LNCaP clone FGC (cell line): Measurements from ENCODE around the gene METAP1.

Source experiments
- DNase-seq: peaks from one replicate; pipeline ENCODE4 v3.0.0-alpha.2; 2011; ENCODE audit warnings: low read depth
- H3K4me3 ChIP-seq: 2 replicates; pipeline ENCODE4 v1.5.1; 2011; ENCODE audit warnings: mild to moderate bottlenecking, low read depth, low read length, control low read depth
- TF ChIP-seq, protein P1 (sequence below): IDR thresholded peaks from 2 replicates; pipeline ENCODE4 v1.5.1; 2012; ENCODE audit warnings: mild to moderate bottlenecking; ENCODE audit not compliant: control insufficient read depth, insufficient read depth; ENCODE audit errors: extremely low read depth

Gene METAP1

DNA sequence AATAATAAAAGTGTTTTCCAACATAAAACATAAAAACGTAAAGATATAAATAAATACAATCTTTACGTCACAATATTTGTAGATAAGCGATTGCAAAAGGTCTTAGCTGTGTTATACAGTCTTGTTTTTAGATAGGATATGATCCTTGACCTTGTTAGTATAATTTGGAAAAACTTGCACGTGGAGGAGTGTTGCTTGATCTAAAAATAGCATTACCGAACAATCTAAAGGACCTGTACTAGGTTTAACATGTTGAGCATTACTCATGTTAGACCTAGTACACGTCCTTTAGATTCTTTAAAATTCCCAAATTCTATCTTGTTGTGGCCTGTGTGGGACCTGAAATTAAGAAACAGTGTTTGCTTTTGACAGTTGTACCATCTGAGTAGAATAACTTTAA is 1.6 kb downstream of the METAP1 start:
- no peak for DNase-seq
- H3K4me3 ChIP-seq, result no peak overlapping the region; the same call in 1 of the 2 replicates
- TF ChIP-seq, protein P1, sequence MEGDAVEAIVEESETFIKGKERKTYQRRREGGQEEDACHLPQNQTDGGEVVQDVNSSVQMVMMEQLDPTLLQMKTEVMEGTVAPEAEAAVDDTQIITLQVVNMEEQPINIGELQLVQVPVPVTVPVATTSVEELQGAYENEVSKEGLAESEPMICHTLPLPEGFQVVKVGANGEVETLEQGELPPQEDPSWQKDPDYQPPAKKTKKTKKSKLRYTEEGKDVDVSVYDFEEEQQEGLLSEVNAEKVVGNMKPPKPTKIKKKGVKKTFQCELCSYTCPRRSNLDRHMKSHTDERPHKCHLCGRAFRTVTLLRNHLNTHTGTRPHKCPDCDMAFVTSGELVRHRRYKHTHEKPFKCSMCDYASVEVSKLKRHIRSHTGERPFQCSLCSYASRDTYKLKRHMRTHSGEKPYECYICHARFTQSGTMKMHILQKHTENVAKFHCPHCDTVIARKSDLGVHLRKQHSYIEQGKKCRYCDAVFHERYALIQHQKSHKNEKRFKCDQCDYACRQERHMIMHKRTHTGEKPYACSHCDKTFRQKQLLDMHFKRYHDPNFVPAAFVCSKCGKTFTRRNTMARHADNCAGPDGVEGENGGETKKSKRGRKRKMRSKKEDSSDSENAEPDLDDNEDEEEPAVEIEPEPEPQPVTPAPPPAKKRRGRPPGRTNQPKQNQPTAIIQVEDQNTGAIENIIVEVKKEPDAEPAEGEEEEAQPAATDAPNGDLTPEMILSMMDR, result no peak

DNA sequence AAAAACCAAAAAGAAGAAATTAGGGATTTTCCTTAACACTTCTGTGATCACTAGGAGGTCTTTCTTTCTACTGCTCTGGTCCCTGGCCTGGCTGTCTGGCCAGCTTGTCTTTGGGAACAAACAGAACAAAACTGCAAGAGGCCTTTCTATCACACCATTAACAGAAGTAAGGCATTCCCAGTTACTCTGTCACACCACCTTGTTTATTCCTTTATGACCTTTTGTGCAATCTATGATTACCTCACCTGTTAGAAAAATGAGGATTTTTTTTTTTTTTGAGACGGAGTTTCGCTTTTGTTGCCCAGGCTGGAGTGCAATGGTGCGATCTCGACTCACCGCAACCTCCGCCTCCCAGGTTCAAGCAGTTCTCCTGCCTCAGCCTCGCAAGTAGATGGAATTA is 3.0 kb downstream of the METAP1 start:
- no peak for DNase-seq
- TF ChIP-seq, protein P1, result no peak
- H3K4me3 ChIP-seq, result no peak overlapping the region

DNA sequence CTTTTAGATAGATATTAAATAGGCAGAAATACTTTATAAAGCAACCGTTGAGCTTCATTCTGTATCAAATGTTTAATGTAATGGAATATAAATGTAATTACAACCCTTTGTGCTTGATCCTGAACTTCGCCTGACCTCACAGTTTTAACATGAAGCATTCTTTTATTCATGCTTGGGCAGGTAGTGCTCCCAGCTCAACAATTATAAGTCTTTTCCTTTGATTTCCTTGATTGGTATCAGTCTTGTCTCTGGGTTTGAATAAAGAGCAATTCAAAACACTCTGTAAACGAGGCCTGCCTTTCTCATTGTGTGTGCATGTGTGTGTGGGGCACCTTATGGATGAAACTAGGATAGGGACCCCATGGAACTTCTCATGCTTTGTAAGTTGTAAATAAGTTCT is 6.8 kb downstream of the METAP1 start:
- DNase-seq, result no peak

DNA sequence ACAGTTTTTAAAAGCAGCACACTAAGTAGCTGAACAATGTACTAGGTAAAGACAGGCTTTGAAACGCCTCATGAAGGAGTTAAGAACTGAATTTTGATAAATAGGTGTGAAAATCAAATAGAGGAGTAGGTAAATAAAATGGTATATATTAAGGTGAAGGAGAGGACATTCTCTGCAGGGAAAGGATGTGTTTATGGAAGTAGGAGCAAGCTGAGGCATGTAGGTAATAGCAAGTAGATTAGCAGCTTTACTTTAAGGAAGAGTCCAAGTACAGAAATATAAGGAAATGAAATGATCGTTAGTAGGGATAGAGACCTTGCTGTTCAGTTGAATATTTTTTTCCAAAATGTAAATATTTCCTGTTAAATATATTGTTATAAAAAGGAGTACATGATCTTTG is 12.5 kb downstream of the METAP1 start:
- TF ChIP-seq, protein P1, result no peak
- DNase-seq, result no peak
- no peak overlapping the region for H3K4me3 ChIP-seq

More for the DNA sequence above, 6.8 kb downstream of the METAP1 start:
- TF ChIP-seq, protein P1, result no peak
- H3K4me3 ChIP-seq, result no peak overlapping the region

DNA sequence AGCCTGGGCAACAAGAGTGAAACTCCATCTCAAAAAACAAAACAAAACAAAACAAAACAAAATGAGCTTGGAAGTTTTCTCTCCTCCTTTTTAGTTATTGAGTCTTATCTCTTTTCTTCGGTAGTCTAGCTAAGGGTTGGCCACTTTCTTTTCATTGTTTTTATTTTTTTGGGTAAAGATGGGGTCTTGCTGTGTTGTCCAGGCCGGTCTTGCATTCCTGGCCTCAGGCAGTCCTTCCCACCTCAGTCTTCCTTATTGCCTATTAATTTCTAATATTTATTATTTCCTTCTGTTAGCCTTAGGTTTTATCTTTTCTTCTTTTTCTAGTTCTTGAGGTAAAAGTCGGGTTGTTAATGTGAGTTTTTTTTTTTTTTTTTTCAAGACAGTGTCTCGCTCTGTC is 16.4 kb downstream of the METAP1 start:
- no peak overlapping the region for H3K4me3 ChIP-seq
- TF ChIP-seq, protein P1, result no peak
- DNase-seq, result no peak

DNA sequence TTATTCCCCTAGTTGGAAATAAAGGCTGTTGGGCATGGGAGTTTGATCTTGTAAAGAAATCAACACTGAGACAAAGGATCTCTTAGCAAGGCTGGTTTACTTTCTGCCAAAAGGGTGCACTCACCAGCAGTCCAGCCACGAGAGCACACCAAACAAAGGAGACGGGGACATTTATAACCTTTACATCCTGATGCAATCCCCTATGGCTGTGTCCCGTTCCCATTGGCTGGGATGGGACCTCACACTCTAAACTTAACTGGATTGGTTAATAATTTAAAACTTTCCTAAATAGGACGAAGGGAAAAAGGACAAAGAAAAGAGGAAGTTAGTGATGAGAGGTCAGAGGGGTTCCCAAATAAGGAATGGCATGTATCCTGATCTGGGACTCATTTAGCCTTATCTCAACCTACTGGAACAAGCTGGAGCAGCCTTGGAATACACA is 17.9 kb downstream of the METAP1 start:
- no peak for DNase-seq
- no peak overlapping the region for H3K4me3 ChIP-seq
- TF ChIP-seq, protein P1, result no peak

DNA sequence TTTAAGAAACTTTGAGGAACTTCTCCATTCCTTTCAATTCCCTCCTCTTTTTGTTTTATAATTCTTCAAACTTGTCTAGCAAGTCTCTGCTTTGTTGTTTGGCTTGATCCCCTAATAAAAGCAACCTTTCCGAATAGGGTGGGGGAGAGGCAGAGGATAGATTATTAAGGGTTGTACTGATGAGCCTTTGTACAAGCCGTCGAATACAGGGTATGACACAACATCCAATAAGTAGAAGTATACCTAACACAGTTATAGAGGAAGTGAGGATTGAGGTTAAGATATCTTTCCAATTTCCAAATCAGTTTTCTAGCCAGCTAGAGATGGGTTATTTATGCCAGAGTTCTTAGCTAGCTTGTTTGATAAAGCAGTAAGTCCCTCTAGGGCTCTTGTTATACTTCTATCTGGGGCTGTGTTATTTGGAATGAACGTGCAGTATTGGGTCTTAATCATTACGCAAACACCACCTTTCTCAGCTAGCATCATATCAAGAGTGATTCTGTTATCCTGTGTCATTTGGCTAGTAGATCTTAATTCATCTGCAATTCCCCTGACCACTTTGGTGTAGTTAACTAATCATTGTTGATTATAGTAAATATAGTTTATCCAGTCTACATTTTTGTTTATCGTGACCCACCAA is 18.5 kb downstream of the METAP1 start:
- no peak for DNase-seq
- TF ChIP-seq, protein P1, result no peak
- H3K4me3 ChIP-seq, result no peak overlapping the region
